ENCODE data around the gene COMP. TPM values are rescaled to one million over a fixed set of nuclear protein-coding genes. Genes with fewer than 3 reads are reported as not detected.

Gene COMP
- total RNA-seq, 1 donor from 2014 or later = 0.12 TPM

- H3K9me3 Mint-ChIP-seq = no peaks in the 10 kb centered on the region
- H3K27ac Mint-ChIP-seq = no peak overlapping the region
- no peaks in the 10 kb centered on the region for H3K36me3 Mint-ChIP-seq
- peaks cover 9% of the 10 kb centered on the region for H3K4me1 Mint-ChIP-seq (ENCODE audit: unreplicated experiment)
- H3K4me3 Mint-ChIP-seq = no peak overlapping the region
- TF ChIP-seq, protein P1, sequence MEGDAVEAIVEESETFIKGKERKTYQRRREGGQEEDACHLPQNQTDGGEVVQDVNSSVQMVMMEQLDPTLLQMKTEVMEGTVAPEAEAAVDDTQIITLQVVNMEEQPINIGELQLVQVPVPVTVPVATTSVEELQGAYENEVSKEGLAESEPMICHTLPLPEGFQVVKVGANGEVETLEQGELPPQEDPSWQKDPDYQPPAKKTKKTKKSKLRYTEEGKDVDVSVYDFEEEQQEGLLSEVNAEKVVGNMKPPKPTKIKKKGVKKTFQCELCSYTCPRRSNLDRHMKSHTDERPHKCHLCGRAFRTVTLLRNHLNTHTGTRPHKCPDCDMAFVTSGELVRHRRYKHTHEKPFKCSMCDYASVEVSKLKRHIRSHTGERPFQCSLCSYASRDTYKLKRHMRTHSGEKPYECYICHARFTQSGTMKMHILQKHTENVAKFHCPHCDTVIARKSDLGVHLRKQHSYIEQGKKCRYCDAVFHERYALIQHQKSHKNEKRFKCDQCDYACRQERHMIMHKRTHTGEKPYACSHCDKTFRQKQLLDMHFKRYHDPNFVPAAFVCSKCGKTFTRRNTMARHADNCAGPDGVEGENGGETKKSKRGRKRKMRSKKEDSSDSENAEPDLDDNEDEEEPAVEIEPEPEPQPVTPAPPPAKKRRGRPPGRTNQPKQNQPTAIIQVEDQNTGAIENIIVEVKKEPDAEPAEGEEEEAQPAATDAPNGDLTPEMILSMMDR (conservative IDR thresholded peaks at IDR 0.05) = no peak
- no peak for DNase-seq (ENCODE audit: extremely low spot score, unreplicated experiment)
- no peaks in the 10 kb centered on the region for H3K27me3 Mint-ChIP-seq
Observed at GRCh38 chr19:18742324-18742723, 48.8 kb downstream of the COMP start.

GRCh38 chr19:18741124-18742121 is 49.7 kb downstream of the COMP start:
- TF ChIP-seq, protein P1 (conservative IDR thresholded peaks at IDR 0.05) = no peak
- DNase-seq (ENCODE audit: extremely low spot score, unreplicated experiment) = no peak

GRCh38 chr19:18738961-18739690 is 52.0 kb downstream of the COMP start:
- Mint-ChIP-seq H3K9me3 (no peaks in the 10 kb centered on the region), H3K27me3 (no peaks in the 10 kb centered on the region), H3K27ac (no peak overlapping the region), H3K36me3 (no peaks in the 10 kb centered on the region), H3K4me3 (no peak overlapping the region), H3K4me1 (ENCODE audit: unreplicated experiment) (peaks cover 5% of the 10 kb centered on the region)
- no peak for DNase-seq (ENCODE audit: extremely low spot score, unreplicated experiment)
- TF ChIP-seq, protein P1 (conservative IDR thresholded peaks at IDR 0.05) = no peak

More at GRCh38 chr19:18741124-18742121, 49.7 kb downstream of the COMP start:
- Mint-ChIP-seq H3K9me3 (no peaks in the 10 kb centered on the region), H3K27me3 (no peaks in the 10 kb centered on the region), H3K4me1 (ENCODE audit: unreplicated experiment) (peaks cover 6% of the 10 kb centered on the region), H3K4me3 (no peak overlapping the region), H3K27ac (peak overlapping the region; percentile 58), H3K36me3 (no peaks in the 10 kb centered on the region)

- no peak for DNase-seq (ENCODE audit: extremely low spot score, unreplicated experiment)
Observed at GRCh38 chr19:18737954-18738351, 53.2 kb downstream of the COMP start.

DNA sequence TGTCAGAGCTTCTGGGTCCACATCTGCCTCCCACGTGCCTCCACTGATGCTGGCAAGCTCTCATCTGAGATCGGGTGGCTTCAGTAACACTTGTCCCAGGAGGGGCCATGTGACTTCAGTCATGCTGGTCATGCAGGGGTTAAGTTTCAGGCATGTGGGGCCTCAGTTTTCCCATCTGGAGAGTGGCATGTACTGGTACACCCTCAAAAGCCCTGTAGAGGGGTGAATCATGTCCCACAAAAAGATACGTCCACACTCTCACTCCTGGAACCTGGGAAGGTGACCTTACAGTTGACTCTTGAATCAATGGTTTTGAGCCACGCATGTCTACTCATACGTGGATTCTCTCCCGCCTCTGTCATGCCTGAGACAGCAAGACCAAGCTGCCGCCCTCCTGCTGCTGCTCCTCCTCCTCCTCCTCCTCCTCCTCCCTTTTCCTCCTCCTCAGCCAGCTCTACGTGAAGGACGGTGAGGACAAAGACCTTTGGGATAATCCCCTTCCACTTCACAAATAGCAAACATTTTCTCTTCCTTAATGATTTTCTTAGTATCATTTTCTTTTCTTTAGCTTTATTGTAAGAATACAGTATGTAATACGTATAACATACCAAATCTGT is 53.7 kb downstream of the COMP start:
- Mint-ChIP-seq H3K27ac (peak overlapping the region; percentile 43), H3K27me3 (no peaks in the 10 kb centered on the region), H3K36me3 (no peaks in the 10 kb centered on the region), H3K4me3 (no peak overlapping the region), H3K9me3 (no peaks in the 10 kb centered on the region), H3K4me1 (ENCODE audit: unreplicated experiment) (peaks cover 14% of the 10 kb centered on the region)
- TF ChIP-seq, protein P1 (conservative IDR thresholded peaks at IDR 0.05) = no peak
- DNase-seq (ENCODE audit: extremely low spot score, unreplicated experiment) = no peak

More at GRCh38 chr19:18737954-18738351, 53.2 kb downstream of the COMP start:
- H3K27ac Mint-ChIP-seq = peak overlapping the region; percentile 43
- no peaks in the 10 kb centered on the region for H3K27me3 Mint-ChIP-seq
- H3K9me3 Mint-ChIP-seq = no peaks in the 10 kb centered on the region
- H3K36me3 Mint-ChIP-seq = no peaks in the 10 kb centered on the region
- peaks cover 14% of the 10 kb centered on the region for H3K4me1 Mint-ChIP-seq (ENCODE audit: unreplicated experiment)
- H3K4me3 Mint-ChIP-seq = no peak overlapping the region
- TF ChIP-seq, protein P1 (conservative IDR thresholded peaks at IDR 0.05) = no peak

All from type B pancreatic cell (in vitro differentiated cells).